GM18909 (cell line): ENCODE data around the gene CAMSAP1.

Experiments used
- ATAC-seq: cut with Tn5 transposase; IDR thresholded peaks from one replicate; pipeline ENCODE4 v1.9.1; 2021; ENCODE audit warnings: mild to moderate bottlenecking; ENCODE audit not compliant: unreplicated experiment, poor library complexity

CAMSAP1 gene

GRCh38 chr9:135785013-135785575 is 122.3 kb downstream of the CAMSAP1 start:
- no peak for ATAC-seq

- no peak for ATAC-seq
Observed at GRCh38 chr9:135783540-135784245, 123.7 kb downstream of the CAMSAP1 start.

GRCh38 chr9:135782946-135783345 is 124.4 kb downstream of the CAMSAP1 start:
- ATAC-seq: no peak

DNA sequence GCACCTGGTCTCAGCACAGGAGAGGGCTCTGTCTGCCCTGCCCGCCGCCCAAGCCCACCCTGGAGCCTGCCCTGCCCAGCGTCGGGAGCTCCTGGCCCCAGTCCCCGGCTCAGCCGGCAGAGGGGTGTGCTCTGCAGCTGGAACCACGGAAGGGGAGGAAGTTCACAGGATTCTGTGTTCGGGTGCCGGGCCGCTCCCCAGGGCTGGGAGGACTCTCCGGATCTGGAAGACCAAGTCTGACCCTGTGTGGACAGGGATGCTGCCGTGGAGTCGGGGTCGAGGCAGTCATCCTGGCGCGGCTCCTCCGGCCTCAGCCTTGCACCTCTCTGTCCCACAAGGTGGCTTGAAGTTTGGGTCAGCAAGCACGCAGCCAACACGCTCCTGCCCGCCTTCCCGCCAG is 126.7 kb downstream of the CAMSAP1 start:
- ATAC-seq: no peak

DNA sequence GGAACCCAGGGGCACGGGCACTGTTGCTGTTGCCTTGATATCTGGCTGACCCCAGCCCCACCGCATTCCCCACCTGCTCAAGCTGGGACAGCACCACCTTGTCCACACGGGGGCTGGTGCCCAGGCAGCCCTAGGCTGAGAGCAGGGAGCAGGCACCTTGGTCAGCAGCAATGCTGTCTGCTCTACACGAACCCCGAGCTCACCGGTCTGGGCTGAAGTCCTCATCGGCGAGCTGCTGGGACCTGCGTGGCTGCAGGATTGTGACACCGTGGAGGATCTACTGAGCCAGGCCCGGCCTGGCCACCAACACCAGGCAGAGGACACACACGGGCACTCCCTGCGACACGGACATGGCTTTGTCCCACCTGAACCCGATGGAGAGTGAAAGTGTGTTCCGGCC is 127.3 kb downstream of the CAMSAP1 start:
- no peak for ATAC-seq

DNA sequence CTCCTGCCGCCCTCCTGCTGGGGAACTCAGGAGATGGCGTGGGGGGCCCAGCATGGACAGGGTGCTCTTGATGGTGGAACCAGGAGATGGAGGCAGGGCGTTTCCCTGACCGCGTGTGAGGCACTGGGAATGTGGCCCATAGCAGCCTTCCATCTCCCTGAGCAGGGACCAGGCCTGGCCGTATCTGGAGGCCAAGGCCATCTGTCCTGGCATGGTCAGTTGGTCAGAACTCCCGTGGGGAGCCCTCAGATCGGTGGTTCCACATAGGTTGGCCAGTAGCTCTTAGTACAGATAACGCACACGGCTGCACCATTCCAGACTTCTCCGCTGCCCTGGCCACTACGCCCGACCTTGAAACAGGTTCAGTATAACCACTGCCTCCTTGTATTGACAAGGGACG is 127.8 kb downstream of the CAMSAP1 start:
- ATAC-seq: no peak

- ATAC-seq: no peak
Observed at GRCh38 chr9:135778421-135778820, 128.9 kb downstream of the CAMSAP1 start.

GRCh38 chr9:135777623-135778177 is 129.6 kb downstream of the CAMSAP1 start:
- ATAC-seq: no peak

- no peak for ATAC-seq
Observed at GRCh38 chr9:135776893-135777622, 130.3 kb downstream of the CAMSAP1 start.

GRCh38 chr9:135775911-135776310 is 131.4 kb downstream of the CAMSAP1 start:
- no peak for ATAC-seq

- ATAC-seq: no peak
Observed at GRCh38 chr9:135774794-135775525, 132.4 kb downstream of the CAMSAP1 start.

DNA sequence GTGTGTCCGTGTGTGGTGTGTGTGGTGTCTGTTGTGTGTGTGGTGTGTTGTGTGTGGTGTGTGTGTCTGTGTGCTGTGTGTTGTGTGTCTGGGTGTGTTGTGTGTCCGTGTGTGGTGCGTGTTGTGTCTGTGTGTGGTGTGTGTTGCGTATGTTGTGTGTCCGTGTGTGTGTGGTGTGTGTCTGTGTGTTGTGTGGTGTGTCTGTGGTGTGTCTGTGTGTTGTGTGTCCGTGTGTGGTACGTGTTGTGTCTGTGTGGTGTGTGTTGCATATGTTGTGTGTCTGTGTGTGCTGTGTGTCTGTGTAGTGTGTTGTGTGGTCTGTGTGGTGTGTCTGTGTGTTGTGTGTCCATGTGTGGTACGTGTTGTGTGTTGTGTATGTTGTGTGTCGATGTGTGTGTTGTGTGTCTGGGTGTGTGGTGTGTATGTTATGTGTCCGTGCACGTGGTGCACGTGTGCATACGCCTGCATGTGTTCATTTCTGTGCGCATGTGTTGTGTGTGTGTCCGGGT is 133.1 kb downstream of the CAMSAP1 start:
- no peak for ATAC-seq

GRCh38 chr9:135773530-135774238 is 133.7 kb downstream of the CAMSAP1 start:
- no peak for ATAC-seq

DNA sequence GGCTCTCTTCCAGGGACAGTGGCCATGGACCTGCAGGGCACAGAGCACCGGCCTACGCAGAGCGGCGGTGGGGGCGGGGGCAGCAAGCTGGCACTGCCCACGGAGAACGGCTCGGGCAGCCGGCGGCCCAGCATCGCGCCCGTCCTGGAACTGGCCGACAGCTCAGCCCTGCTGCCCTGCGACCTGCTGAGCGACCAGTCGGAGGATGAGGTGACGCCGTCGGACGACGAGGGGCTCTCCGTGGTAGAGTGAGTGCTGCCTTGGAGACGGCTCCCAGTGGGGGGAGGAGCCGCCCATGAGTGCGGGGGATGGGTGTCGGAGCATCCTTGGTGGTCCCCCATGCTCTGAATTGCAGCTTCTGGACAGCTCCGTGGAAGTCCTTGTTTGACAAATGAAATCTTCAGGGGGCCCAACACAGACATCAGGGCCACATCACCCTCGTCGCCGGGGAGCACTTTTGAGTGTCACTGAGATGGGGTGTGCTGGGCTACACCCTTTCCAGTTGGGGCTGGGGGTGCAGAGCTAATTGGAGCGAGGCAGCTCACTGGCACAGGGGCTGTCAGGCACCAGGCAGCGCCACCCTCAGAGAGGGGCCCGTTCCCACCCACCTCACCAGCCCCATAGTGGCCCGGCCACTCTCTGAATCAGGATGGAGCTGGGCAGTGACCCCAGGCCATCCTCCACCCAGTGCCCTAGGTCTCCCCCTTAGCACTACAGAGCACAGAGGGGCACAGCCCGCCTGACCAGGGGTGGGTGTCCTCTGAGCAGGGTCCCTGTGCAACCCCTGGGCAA is 134.4 kb downstream of the CAMSAP1 start:
- no peak for ATAC-seq

GRCh38 chr9:135772056-135772646 is 135.2 kb downstream of the CAMSAP1 start:
- no peak for ATAC-seq

- no peak for ATAC-seq
Observed at GRCh38 chr9:135771401-135772051, 135.8 kb downstream of the CAMSAP1 start.

DNA sequence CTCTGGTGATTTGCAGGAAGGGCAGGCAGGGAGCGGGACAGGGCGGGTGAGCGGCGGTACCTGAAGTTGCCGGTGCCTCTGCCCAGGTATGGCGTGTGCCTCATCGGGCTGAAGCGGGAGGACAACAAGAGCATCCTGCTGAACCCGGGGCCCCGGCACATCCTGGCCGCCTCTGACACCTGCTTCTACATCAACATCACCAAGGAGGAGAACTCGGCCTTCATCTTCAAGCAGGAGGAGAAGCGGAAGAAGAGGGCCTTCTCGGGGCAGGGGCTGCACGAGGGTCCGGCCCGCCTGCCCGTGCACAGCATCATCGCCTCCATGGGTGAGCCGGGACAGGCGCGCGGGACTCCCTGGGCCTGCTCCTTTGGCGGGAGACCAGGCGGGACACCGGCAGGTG is 136.6 kb downstream of the CAMSAP1 start:
- ATAC-seq: no peak

- ATAC-seq: no peak
Observed at GRCh38 chr9:135770203-135770535, 137.2 kb downstream of the CAMSAP1 start.
